OCI-LY7 (cell line): ENCODE measurements around the gene GJC1.

Source experiments
- CTCF ChIP-seq: fragments of 200-600 bp; sonication (generic); conservative IDR thresholded peaks from 2 replicates; pipeline ENCODE4 v1.5.1; 2014; ENCODE audit warnings: mild to moderate bottlenecking, antibody characterized with exemption, low read length, moderate library complexity, mixed read lengths
- EZH2phosphoT487 ChIP-seq: fragments of 200-600 bp; sonication (generic); IDR thresholded peaks from 2 replicates; pipeline ENCODE4 v1.6.1; 2018; ENCODE audit warnings: low read depth, borderline replicate concordance, mild to moderate bottlenecking, mixed run types, antibody characterized with exemption, low read length, moderate library complexity, mixed read lengths

GRCh38 chr17:44865231-44865660 is 35.2 kb upstream of the GJC1 start:
- peak; percentile 96 for TF ChIP-seq CTCF
- no peak for TF ChIP-seq EZH2phosphoT487
